Bronchial epithelial cell (primary cell): ENCODE measurements around the gene KRTAP16-1. TPM values are rescaled to one million over a fixed set of nuclear protein-coding genes. Genes with fewer than 3 reads are reported as not detected.

Experiments used
- DNase-seq: peaks from one replicate; pipeline ENCODE4 v3.0.0-alpha.2; 2010; ENCODE audit warnings: low read depth
- FAIRE-seq: peaks from 2 replicates; lab custom pipeline; 2011; peaks lifted over from hg19 to GRCh38; lab: Jason Lieb, UNC
- H3K27me3 ChIP-seq: 2 replicates; pipeline ENCODE4 v1.5.1; 2011; ENCODE audit warnings: low read length; ENCODE audit not compliant: control insufficient read depth, insufficient read depth
- H3K36me3 ChIP-seq: 2 replicates; pipeline ENCODE4 v1.5.1; 2011; ENCODE audit warnings: low read length; ENCODE audit not compliant: control insufficient read depth, insufficient read depth
- H3K4me3 ChIP-seq: 2 replicates; pipeline ENCODE4 v1.5.1; 2011; ENCODE audit warnings: mild to moderate bottlenecking, low read depth, low read length, control low read depth
- total RNA-seq: library from RNA; depleted of rRNA; stranded (reverse); fragments of >200 nt; gene quantifications from 2 replicates; pipeline ENCODE4 v1.2.1, GENCODE V29; 2014
- TF ChIP-seq, protein P1 (sequence below): IDR thresholded peaks from 2 replicates; pipeline ENCODE4 v1.5.1; 2011; ENCODE audit warnings: mild to moderate bottlenecking, moderate library complexity, low read length, control low read depth, inconsistent platforms; ENCODE audit not compliant: insufficient read depth, severe bottlenecking

Gene KRTAP16-1
- total RNA-seq, 1 donor from 2014 or later: not detected

- TF ChIP-seq, protein P1, sequence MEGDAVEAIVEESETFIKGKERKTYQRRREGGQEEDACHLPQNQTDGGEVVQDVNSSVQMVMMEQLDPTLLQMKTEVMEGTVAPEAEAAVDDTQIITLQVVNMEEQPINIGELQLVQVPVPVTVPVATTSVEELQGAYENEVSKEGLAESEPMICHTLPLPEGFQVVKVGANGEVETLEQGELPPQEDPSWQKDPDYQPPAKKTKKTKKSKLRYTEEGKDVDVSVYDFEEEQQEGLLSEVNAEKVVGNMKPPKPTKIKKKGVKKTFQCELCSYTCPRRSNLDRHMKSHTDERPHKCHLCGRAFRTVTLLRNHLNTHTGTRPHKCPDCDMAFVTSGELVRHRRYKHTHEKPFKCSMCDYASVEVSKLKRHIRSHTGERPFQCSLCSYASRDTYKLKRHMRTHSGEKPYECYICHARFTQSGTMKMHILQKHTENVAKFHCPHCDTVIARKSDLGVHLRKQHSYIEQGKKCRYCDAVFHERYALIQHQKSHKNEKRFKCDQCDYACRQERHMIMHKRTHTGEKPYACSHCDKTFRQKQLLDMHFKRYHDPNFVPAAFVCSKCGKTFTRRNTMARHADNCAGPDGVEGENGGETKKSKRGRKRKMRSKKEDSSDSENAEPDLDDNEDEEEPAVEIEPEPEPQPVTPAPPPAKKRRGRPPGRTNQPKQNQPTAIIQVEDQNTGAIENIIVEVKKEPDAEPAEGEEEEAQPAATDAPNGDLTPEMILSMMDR: no peak
- no peaks in the 10 kb centered on the region for H3K36me3 ChIP-seq
- no peak overlapping the region for H3K4me3 ChIP-seq
- DNase-seq: no peak
- FAIRE-seq: peak; percentile 23
- no peaks in the 10 kb centered on the region for H3K27me3 ChIP-seq
These were observed 14.1 kb upstream of the KRTAP16-1 start for GRCh38 chr17:41322903-41323895.

- FAIRE-seq: no peak
- TF ChIP-seq, protein P1: peak; percentile 87
- DNase-seq: peak; percentile 68
- H3K4me3 ChIP-seq: no peak overlapping the region
- no peaks in the 10 kb centered on the region for H3K27me3 ChIP-seq
- no peaks in the 10 kb centered on the region for H3K36me3 ChIP-seq
These were observed 13.2 kb upstream of the KRTAP16-1 start for GRCh38 chr17:41322094-41322902.

DNA sequence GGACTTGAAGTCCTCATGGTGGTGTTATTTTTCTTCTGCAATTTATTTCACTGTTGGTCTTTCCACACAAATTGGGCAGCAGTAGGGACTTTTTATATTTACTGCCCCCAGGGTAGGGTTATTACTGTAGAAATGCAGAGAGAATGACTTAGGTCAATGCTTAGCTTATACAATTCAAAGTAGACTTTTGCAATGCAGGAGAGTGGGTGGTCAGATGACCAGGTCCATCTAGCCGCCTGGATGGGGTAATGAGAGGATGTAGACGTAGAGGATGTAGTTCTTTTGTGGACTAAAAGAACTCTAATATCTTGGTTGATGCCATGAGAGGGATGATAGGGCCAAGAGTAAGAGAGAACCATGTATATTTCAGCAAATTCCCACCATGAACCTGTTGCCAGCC, 9.1 kb upstream of the KRTAP16-1 start:
- no peak for DNase-seq
- Histone ChIP-seq H3K27me3 (no peaks in the 10 kb centered on the region), H3K4me3 (no peak overlapping the region), H3K36me3 (no peaks in the 10 kb centered on the region)
- TF ChIP-seq, protein P1: no peak
- FAIRE-seq: no peak

DNA sequence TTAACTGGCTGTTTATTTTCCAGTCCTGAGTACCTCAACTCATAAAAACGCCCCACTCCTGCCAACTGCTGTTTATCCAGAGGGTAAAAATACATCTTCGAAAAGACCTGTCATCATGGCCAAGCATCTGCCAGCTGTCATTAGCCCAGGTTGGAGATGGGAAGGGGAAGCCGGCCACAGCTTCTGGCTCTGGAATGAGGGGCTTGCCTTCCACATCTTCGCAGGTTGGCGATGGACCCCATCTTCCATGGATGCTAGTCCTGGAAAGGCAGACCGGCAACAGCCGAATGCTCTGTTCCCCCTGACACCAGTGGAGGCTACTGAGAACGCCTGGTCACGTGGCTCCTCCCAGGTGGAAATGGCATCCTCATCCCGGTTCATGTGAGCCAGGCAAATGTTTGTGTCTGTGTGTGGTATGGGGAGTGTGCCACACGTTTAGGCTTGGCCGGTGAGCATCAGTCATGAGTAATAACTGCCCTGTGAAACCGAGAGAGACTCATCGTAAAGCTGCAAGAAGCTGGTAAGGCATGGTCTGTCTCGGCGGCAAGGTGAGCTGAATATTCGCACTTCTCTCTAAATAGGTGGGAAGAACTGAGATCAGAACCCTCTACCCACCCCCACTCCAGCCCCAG, 6.8 kb upstream of the KRTAP16-1 start:
- Histone ChIP-seq H3K36me3 (no peaks in the 10 kb centered on the region), H3K27me3 (no peaks in the 10 kb centered on the region), H3K4me3 (no peak overlapping the region)
- TF ChIP-seq, protein P1: no peak
- DNase-seq: peak; percentile 35
- no peak for FAIRE-seq

DNA sequence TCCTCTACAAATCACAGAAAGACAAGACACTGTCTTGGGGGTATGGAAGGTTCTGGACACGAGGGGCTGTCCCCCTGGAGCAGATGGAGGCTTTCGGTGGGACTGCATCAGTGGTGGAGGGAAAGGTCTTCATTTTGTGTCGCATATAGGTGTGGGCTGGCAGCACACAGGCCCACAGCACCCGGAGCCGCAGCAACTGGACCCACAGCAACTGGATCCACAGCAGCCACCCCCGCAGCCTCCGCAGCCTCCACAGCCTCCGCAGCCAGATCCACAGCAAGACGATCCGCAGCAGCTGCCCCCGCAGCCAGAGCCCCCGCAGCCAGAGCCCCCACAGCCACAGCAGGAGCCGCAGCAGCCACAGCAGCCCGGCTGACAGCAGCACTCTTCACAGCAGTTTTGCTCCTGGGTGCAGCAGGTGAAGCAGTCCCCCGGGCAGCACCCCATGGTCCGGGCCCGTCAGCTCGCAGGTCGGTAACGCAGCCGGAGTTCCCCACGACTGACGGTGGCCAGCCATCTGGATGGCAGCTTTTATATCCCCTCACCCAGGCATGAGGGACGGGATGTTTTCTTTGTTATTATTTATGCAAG, 6.2 kb upstream of the KRTAP16-1 start, which contains the start of gene KRTAP17-1:
TSS of gene KRTAP17-1 (minus strand) at position 507 of the 591 bp plus-strand sequence. CDS start at position 447, 60 bp downstream.
- Histone ChIP-seq H3K36me3 (no peaks in the 10 kb centered on the region), H3K27me3 (no peaks in the 10 kb centered on the region), H3K4me3 (no peak within 1 kb of the TSS)
- TF ChIP-seq, protein P1: no peak
- FAIRE-seq (no peak), DNase-seq (no peak)
